Measurements from ENCODE around the gene PDE6B.
"Not testable (repeated sequence)": the region's sequence is repeated elsewhere in the genome, so short reads cannot be mapped to it uniquely, and the experiment has no call there.

Gene PDE6B

DNA sequence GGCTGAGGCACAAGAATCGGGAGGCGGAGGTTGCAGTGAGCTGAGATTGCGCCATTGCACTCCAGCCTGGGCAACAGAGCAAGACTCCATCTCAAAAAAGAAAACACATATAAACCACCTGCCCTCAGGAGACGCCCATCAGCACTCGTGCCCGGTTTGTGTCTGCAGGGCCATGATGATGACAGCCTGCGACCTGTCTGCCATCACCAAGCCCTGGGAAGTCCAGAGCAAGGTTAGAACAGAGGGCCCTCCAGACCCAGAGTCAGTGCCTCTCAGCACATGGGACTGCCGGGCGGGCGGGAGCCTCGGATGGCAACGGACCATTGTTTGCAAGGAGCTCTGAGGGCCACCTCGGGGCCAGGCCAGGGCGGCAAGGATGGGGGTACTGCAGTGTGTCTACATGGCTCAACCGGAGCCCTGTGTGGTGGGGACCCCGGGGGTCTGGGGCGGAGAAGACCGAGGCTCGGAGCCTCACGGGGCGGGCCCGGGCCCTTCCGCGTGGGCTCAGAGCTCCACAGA, 39.4 kb downstream of the PDE6B start:
- peak overlapping the region; percentile 61 for H3K4me3 ChIP-seq (ENCODE audit: low read length)
- no peak for DNase-seq (ENCODE audit: low read depth, low spot score)

GRCh38 chr4:665381-665750, 40.0 kb downstream of the PDE6B start:
- no peak for DNase-seq (ENCODE audit: low read depth, low spot score)
- H3K4me3 ChIP-seq (ENCODE audit: low read length): no peak overlapping the region

DNA sequence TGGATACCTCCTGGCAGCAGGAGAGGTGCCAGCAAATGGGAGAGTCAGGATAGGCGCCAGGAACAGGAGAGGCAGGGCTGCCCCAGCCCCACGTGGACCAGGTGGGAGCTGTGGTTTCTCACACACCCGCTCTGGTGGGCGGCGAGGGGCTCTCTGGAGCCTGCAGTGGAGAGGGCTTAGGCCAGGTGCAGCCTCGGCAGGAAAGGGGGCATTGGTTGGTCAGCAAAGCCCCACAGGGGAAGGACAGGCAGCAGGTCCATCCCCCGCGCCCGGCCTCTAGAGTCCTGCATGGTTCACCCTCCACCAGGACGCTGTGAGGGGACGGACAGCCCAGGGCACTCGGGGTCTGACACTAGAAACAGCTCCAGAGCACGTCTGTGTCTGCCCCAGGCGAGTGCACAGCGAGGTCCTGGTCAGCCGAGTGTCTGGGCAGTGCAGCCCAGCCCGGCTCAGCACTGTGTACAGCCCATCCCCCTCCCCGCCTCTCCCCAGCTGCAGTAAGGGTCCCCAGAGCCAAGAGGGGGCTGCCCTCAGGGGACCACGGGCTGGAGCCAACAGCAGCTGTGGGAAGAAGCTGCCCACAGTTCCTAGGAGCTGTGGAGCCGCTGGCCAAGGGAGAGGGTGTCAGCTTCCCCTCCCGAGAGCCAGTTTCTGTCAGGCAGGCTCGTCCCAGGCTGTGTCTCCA, 40.5 kb downstream of the PDE6B start:
- DNase-seq (ENCODE audit: low read depth, low spot score): no peak
- H3K4me3 ChIP-seq (ENCODE audit: low read length): no peak overlapping the region

- no peak for DNase-seq (ENCODE audit: low read depth, low spot score)
- no peak overlapping the region for H3K4me3 ChIP-seq (ENCODE audit: low read length)
Measured at GRCh38 chr4:666436-666810, 41.0 kb downstream of the PDE6B start.

GRCh38 chr4:666822-667544, 41.6 kb downstream of the PDE6B start:
- no peak overlapping the region for H3K4me3 ChIP-seq (ENCODE audit: low read length)
- DNase-seq (ENCODE audit: low read depth, low spot score): no peak

DNA sequence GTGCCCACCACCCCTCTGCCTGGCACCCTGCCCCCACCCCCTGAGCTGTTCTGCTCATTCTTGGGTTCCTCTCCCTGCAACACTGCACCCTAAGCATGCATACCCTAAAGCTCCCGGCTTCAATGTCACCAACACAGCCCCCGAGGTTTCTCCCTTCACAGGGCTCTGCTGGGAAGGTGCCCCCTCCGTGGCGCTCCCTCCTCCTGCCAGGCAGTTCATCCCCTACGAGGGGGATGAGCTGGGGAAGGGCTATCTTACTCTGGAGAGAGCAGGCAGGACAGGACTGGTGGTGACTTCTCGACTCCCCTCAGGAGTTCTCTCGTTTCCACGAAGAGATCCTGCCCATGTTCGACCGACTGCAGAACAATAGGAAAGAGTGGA, 42.2 kb downstream of the PDE6B start:
- H3K4me3 ChIP-seq (ENCODE audit: low read length): no peak overlapping the region
- DNase-seq (ENCODE audit: low read depth, low spot score): no peak

DNA sequence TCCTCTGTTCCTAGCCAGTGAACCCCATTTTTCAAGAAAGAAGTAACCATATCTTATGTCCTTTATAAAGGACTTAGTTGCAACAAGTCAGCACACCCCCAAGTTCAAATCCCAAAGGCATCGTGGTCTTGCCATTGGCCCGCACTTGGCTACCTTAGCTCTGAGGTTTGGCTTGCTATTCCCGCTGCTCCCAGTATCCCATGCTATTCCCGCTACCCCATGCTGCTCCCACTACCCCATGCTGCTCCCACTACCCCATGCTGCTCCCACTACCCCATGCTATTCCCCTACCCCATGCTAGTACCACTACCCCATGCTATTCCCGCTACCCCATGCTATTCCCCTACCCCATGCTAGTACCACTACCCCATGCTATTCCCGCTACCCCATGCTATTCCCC, 42.8 kb downstream of the PDE6B start:
- not testable (repeated sequence) for H3K4me3 ChIP-seq (ENCODE audit: low read length); DNase-seq (ENCODE audit: low read depth, low spot score)

DNA sequence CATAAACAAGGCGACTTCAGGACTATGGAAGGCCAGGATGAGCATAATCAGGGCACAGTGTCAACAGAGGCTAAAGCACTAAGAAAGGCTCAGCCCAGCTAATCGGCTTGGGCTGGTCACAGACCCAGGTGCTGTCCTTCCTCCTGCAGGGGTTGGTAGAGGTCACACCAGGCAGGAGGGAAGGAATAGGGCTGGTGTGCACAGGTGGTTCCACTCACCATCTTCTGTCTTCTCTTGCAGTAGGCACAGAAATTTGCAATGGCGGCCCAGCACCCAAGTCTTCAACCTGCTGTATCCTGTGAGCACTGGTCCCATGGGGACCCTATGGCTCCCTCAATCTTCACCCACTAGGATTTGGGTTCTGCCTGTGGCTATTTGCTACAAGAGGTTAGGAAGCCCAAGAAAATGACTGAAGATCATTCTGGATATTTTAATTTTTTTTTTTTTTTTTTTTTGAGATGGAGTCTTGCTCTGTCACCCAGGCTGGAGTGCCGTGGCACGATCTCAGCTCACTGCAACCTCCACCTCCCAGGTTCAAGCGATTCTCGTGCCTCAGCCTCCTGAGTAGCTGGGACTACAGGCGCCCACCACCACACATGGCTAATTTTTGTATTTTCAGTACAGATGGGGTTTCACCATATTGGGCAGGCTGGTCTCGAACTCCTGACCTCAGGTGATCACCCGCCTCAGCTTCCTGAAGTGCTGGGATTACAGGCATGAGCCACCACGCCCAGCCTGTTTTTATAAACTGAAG, 44.6 kb downstream of the PDE6B start:
- not testable (repeated sequence) for DNase-seq (ENCODE audit: low read depth, low spot score)

DNA sequence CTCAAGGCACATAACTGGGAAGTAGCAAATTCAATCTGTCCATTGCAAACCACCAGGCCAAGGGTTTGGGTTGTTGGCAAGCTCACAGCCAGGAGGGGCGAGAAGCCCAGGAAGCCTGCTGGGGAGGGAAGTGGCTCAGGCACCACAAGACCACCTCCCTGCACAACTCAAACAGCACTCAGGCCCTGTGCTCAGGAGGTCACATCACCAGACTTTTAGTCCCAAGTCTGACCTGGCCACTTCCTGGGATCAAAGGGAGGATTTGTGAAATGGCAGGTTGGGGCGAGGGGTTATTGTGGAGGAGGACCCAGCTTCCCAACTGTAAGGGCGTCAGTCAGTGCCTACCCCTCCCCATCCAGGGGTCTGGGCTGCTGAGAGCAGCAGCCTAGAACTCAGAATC, 46.4 kb downstream of the PDE6B start:
- no peak overlapping the region for H3K4me3 ChIP-seq (ENCODE audit: low read length)
- DNase-seq (ENCODE audit: low read depth, low spot score): no peak

More for the DNA sequence above, 44.6 kb downstream of the PDE6B start:
- H3K4me3 ChIP-seq (ENCODE audit: low read length): not testable (repeated sequence)

- DNase-seq (ENCODE audit: low read depth, low spot score): no peak
- H3K4me3 ChIP-seq (ENCODE audit: low read length): peak overlapping the region; percentile 83
Measured at GRCh38 chr4:673349-674091, 48.1 kb downstream of the PDE6B start.

GRCh38 chr4:674172-675035, 49.0 kb downstream of the PDE6B start, which contains the start of the genes ATP5ME and MYL5:
Gene ATP5ME, minus strand, starts transcription at chr4:674276. Its CDS starts 29 bp downstream, at chr4:674247.
Gene MYL5, plus strand, starts transcription at chr4:674542. Its CDS starts 3,485 bp downstream, at chr4:678027.
- peak; percentile 94 for DNase-seq (ENCODE audit: low read depth, low spot score)
- H3K4me3 ChIP-seq (ENCODE audit: low read length): peak within 1 kb of the TSS; percentile 83

GRCh38 chr4:675036-675882, 49.9 kb downstream of the PDE6B start:
- peak overlapping the region; percentile 77 for H3K4me3 ChIP-seq (ENCODE audit: low read length)
- no peak for DNase-seq (ENCODE audit: low read depth, low spot score)

DNA sequence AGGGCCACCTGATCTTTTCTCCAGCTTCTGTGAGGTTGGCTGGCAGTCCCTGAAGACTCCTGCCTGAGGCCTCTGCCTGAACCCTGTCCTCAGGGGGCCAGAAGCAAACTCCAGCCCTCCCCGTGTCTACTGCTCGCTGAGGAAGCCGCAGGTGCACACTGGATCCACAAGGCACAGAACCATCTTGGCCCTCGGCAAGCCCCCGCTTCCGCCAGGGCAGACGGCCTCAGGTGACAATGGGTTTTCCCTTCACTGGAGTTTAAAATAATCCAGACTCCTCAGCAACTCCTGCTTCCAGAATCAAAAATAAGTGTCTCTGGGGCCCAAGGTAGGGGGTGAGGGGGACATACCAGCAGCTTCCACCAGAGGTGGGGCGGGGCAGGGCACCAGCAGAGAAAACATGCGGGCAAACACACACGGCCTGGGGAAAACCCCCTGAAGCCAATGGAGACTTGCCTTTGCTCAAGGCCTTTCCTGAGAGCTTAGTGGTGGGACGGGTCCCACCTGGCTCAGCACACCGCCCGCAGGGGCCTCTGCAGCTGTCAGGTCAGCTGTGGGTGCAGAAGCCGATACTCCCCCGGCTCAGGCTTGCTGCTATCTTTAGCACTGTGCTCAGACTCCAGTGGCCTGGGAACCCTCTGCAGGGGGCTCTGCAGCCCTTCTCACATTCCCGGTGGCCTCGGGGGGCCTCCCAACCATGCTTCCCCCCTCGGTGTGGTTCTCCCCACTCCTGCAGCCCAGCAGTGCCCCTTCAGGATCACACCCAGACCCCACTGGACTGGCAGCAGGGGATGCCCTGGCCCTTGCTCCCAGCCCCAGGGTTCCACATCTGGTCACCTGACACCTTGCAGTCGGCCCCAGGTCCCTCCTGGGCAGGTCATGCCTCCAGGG, 50.9 kb downstream of the PDE6B start:
- peak overlapping the region; percentile 77; the same call in 1 of the 2 replicates for H3K4me3 ChIP-seq (ENCODE audit: low read length)

GRCh38 chr4:676871-677235, 51.5 kb downstream of the PDE6B start:
- no peak for DNase-seq (ENCODE audit: low read depth, low spot score)
- H3K4me3 ChIP-seq (ENCODE audit: low read length): no peak overlapping the region

More for the DNA sequence above, 50.9 kb downstream of the PDE6B start:
- no peak for DNase-seq (ENCODE audit: low read depth, low spot score)

- DNase-seq (ENCODE audit: low read depth, low spot score): no peak
- H3K4me3 ChIP-seq (ENCODE audit: low read length): no peak overlapping the region
Measured at GRCh38 chr4:677431-678293, 52.3 kb downstream of the PDE6B start.

All from Jurkat, Clone E6-1 (cell line).